H1 (cell line): ENCODE results near the gene HID1. TPM values are rescaled to one million over a fixed set of nuclear protein-coding genes. Genes with fewer than 3 reads are reported as not detected.

Source experiments
- CTCF ChIA-PET: fragments of 300-600 bp; sonication (Branson Sonifier 250); formaldehyde crosslinking; loops from one replicate; lab custom pipeline; 2021; ENCODE audit not compliant: partially characterized antibody; lab: Charles Lee
- POLR2A ChIA-PET: fragments of 300-600 bp; sonication (Branson Sonifier 250); formaldehyde crosslinking; loops from one replicate; lab custom pipeline; 2021; ENCODE audit warnings: inconsistent platforms; ENCODE audit not compliant: partially characterized antibody; lab: Charles Lee
- DNase-seq, 2 experiments: peaks; one replicate each; pipeline versions ENCODE4 v3.0.0 to v3.0.0-alpha.2; 2010 to 2022; ENCODE audit warnings: low spot score in 2 of 2, low read depth in 1 of 2, mixed read lengths in 1 of 2
- FAIRE-seq: peaks from 2 replicates; lab custom pipeline; 2011; peaks lifted over from hg19 to GRCh38; lab: Jason Lieb, UNC
- H2AFZ ChIP-seq: 2 replicates; pipeline ENCODE4 v1.8.1; 2012; ENCODE audit warnings: low read length, inconsistent platforms
- H2AK5ac ChIP-seq: 2 replicates; pipeline ENCODE4 v1.6.1; 2013; ENCODE audit warnings: low read depth, low read length
- H2BK120ac ChIP-seq: replicated peaks from 2 replicates; pipeline ENCODE3; 2013; ENCODE audit warnings: low read depth, low read length, inconsistent platforms
- H2BK12ac ChIP-seq: 2 replicates; pipeline ENCODE4 v1.6.1; 2013; ENCODE audit warnings: low read depth, low read length
- H2BK15ac ChIP-seq: 2 replicates; pipeline ENCODE4 v1.6.1; 2013; ENCODE audit warnings: low read length
- H2BK20ac ChIP-seq: 2 replicates; pipeline ENCODE4 v1.6.1; 2013; ENCODE audit warnings: low read length
- H2BK5ac ChIP-seq: 2 replicates; pipeline ENCODE4 v1.6.1; 2013; ENCODE audit warnings: low read depth, low read length
- H3K14ac ChIP-seq: 2 replicates; pipeline ENCODE4 v1.6.1; 2013; ENCODE audit warnings: inconsistent platforms; ENCODE audit not compliant: insufficient read length
- H3K18ac ChIP-seq: 2 replicates; pipeline ENCODE4 v1.6.1; 2013; ENCODE audit warnings: low read length; ENCODE audit errors: extremely low read depth
- H3K23ac ChIP-seq: 2 replicates; pipeline ENCODE4 v1.6.1; 2013; ENCODE audit warnings: inconsistent platforms; ENCODE audit not compliant: insufficient read length
- H3K23me2 ChIP-seq: 2 replicates; pipeline ENCODE4 v1.6.1; 2013; ENCODE audit warnings: low read depth, low read length
- H3K27ac ChIP-seq: 2 replicates; pipeline ENCODE4 v1.6.1; 2011; ENCODE audit warnings: low read depth, low read length, inconsistent platforms
- H3K27me3 ChIP-seq, 4 experiments: replicated peaks in 1 of 4; 1 replicate in 1 of 4; 2 replicates in 3 of 4; pipeline versions ENCODE4 v1.6.1 to v1.8.1; 2011 to 2013; ENCODE audit warnings: low read length in 3 of 4, mild to moderate bottlenecking in 3 of 4, inconsistent platforms in 2 of 4, mixed read lengths in 2 of 4, moderate library complexity in 1 of 4; ENCODE audit not compliant: control insufficient read depth in 3 of 4, insufficient read depth in 3 of 4; ENCODE audit errors: extremely low read depth in 1 of 4
- H3K36me3 ChIP-seq, 4 experiments: 2 replicates each; pipeline versions ENCODE4 v1.6.1 to v1.8.1; 2011 to 2013; ENCODE audit warnings: mild to moderate bottlenecking in 4 of 4, low read length in 3 of 4, moderate library complexity in 2 of 4, control low read depth in 1 of 4, inconsistent platforms in 1 of 4; ENCODE audit not compliant: insufficient read depth in 4 of 4, control insufficient read depth in 2 of 4
- H3K4ac ChIP-seq: replicated peaks from 2 replicates; pipeline ENCODE3; 2013; ENCODE audit warnings: low read length, low read depth, mixed read lengths, inconsistent platforms; ENCODE audit not compliant: insufficient read length
- H3K4me1 ChIP-seq, 4 experiments: replicated peaks in 1 of 4; 1 replicate in 1 of 4; 2 replicates in 3 of 4; pipeline versions ENCODE4 v1.6.1 to v1.8.1; 2011 to 2013; ENCODE audit warnings: low read length in 3 of 4, inconsistent platforms in 2 of 4, mixed read lengths in 1 of 4; ENCODE audit not compliant: insufficient read depth in 4 of 4, control insufficient read depth in 3 of 4
- H3K4me2 ChIP-seq, 2 experiments: 2 replicates each; pipeline versions ENCODE4 v1.6.1 to v1.8.1; 2011 to 2013; ENCODE audit warnings: low read depth in 2 of 2, low read length in 2 of 2, control low read depth in 1 of 2, inconsistent platforms in 1 of 2, mild to moderate bottlenecking in 1 of 2; ENCODE audit not compliant: insufficient read depth in 1 of 2
- H3K4me3 ChIP-seq, 4 experiments: fragments of 200-600, 300-600 bp in 1 of 4; sonication (generic), shearing (Covaris generic), sonication (Bioruptor Twin) in 1 of 4; 2 replicates each; pipeline versions ENCODE4 v1.5.1 to v1.8.1; 2011 to 2016; ENCODE audit warnings: low read length in 4 of 4, low read depth in 3 of 4, control low read depth in 2 of 4, inconsistent platforms in 2 of 4, mild to moderate bottlenecking in 2 of 4, mixed read lengths in 1 of 4, moderate library complexity in 1 of 4; ENCODE audit not compliant: insufficient read depth in 2 of 4; ENCODE audit errors: extremely low read depth in 1 of 4
- H3K56ac ChIP-seq: replicated peaks from 2 replicates; pipeline ENCODE3; 2013; ENCODE audit warnings: low read depth, mild to moderate bottlenecking, mixed read lengths, low read length, inconsistent platforms; ENCODE audit not compliant: insufficient read length
- H3K79me1 ChIP-seq: 2 replicates; pipeline ENCODE4 v1.6.1; 2013; ENCODE audit warnings: low read depth, low read length, control low read depth
- H3K79me2 ChIP-seq, 2 experiments: 2 replicates each; pipeline versions ENCODE4 v1.6.1 to v1.8.1; 2012 to 2013; ENCODE audit warnings: low read length in 2 of 2, mild to moderate bottlenecking in 2 of 2, inconsistent platforms in 1 of 2; ENCODE audit not compliant: insufficient read depth in 2 of 2, control insufficient read depth in 1 of 2
- H3K9ac ChIP-seq, 4 experiments: replicated peaks in 1 of 4; 1 replicate in 1 of 4; 2 replicates in 3 of 4; pipeline versions ENCODE4 v1.6.1 to v1.8.1; 2011 to 2013; ENCODE audit warnings: low read depth in 3 of 4, low read length in 3 of 4, control low read depth in 2 of 4, mild to moderate bottlenecking in 2 of 4, moderate library complexity in 2 of 4, inconsistent platforms in 1 of 4; ENCODE audit errors: extremely low read depth in 1 of 4
- H3K9me3 ChIP-seq, 2 experiments: 2 replicates each; pipeline versions ENCODE4 v1.6.1 to v1.8.1; 2012 to 2013; ENCODE audit warnings: mild to moderate bottlenecking in 2 of 2, moderate library complexity in 2 of 2, control low read depth in 1 of 2, inconsistent platforms in 1 of 2, low read depth in 1 of 2, low read length in 1 of 2, mixed read lengths in 1 of 2; ENCODE audit not compliant: insufficient read depth in 2 of 2
- H4K20me1 ChIP-seq, 2 experiments: replicated peaks in 1 of 2; 2 replicates each; pipeline versions ENCODE3 to v1.8.1; 2011 to 2013; ENCODE audit warnings: inconsistent platforms in 2 of 2, low read length in 2 of 2, mild to moderate bottlenecking in 1 of 2; ENCODE audit not compliant: insufficient read depth in 2 of 2, control insufficient read depth in 1 of 2
- H4K5ac ChIP-seq: 2 replicates; pipeline ENCODE4 v1.6.1; 2013; ENCODE audit warnings: low read length, low read depth, mixed read lengths, inconsistent platforms; ENCODE audit not compliant: insufficient read length
- H4K8ac ChIP-seq: 2 replicates; pipeline ENCODE4 v1.8.0; 2013; ENCODE audit warnings: mild to moderate bottlenecking, moderate library complexity, low read length, inconsistent platforms; ENCODE audit not compliant: insufficient read depth; ENCODE audit errors: extremely low read depth
- H4K91ac ChIP-seq: replicated peaks from 2 replicates; pipeline ENCODE3; 2013; ENCODE audit warnings: low read length, mixed read lengths, inconsistent platforms; ENCODE audit not compliant: insufficient read length
- FOSL1 ChIP-seq: IDR thresholded peaks from 2 replicates; pipeline ENCODE4 v1.6.1; 2011; ENCODE audit warnings: mild to moderate bottlenecking, low read depth, low read length, moderate library complexity; ENCODE audit not compliant: insufficient read depth
- GTF2F1 ChIP-seq: IDR thresholded peaks from 2 replicates; pipeline ENCODE4 v1.6.1; 2012; ENCODE audit warnings: low read depth, low read length, improper control_type of control experiment, borderline replicate concordance
- JUND ChIP-seq: IDR thresholded peaks from 2 replicates; pipeline ENCODE4 v1.6.1; 2011; ENCODE audit warnings: mild to moderate bottlenecking, improper control_type of control experiment, low read length
- KDM1A ChIP-seq: fragments of 200-600, 300-600 bp; sonication (generic); IDR thresholded peaks from 2 replicates; pipeline ENCODE4 v1.7.1; 2016; ENCODE audit warnings: mild to moderate bottlenecking, low read length, borderline replicate concordance
- MAFK ChIP-seq: IDR thresholded peaks from 2 replicates; pipeline ENCODE4 v1.6.1; 2012; ENCODE audit warnings: low read depth, mild to moderate bottlenecking, improper control_type of control experiment, low read length
- POLR2AphosphoS5 ChIP-seq: IDR thresholded peaks from 2 replicates; pipeline ENCODE4 v1.6.1; 2011; ENCODE audit warnings: low read depth, low read length
- RAD21 ChIP-seq, 2 experiments: IDR thresholded peaks in 1 of 2; conservative IDR thresholded peaks in 1 of 2; 2 replicates each; pipeline ENCODE4 v1.6.1; 2011; ENCODE audit warnings: low read depth in 2 of 2, low read length in 2 of 2, improper control_type of control experiment in 1 of 2, inconsistent platforms in 1 of 2, mild to moderate bottlenecking in 1 of 2, moderate library complexity in 1 of 2
- SIN3A ChIP-seq, 2 experiments: IDR thresholded peaks in 1 of 2; conservative IDR thresholded peaks in 1 of 2; 2 replicates each; pipeline ENCODE4 v1.6.1; 2011 to 2012; ENCODE audit warnings: low read length in 2 of 2, improper control_type of control experiment in 1 of 2, low read depth in 1 of 2, mild to moderate bottlenecking in 1 of 2
- SIX5 ChIP-seq: IDR thresholded peaks from 2 replicates; pipeline ENCODE4 v1.6.1; 2011; ENCODE audit warnings: mild to moderate bottlenecking, low read depth, low read length
- SP2 ChIP-seq: IDR thresholded peaks from 2 replicates; pipeline ENCODE4 v1.6.1; 2012; ENCODE audit warnings: mild to moderate bottlenecking, low read length, inconsistent platforms
- SP4 ChIP-seq: IDR thresholded peaks from 2 replicates; pipeline ENCODE4 v1.6.1; 2012; ENCODE audit warnings: low read length, inconsistent platforms
- WGBS, 2 experiments: shearing (Covaris generic) in 1 of 2; methylation state at CpG; one replicate each; pipeline versions ENCODE4 v1.1.6 to v1.1.7; 2013 to 2015; ENCODE audit warnings: low lambda C conversion rate in 2 of 2, mixed read lengths in 2 of 2, inconsistent platforms in 1 of 2, low coverage in 1 of 2, missing lambda C conversion rate in 1 of 2; ENCODE audit not compliant: insufficient replicate concordance in 2 of 2, insufficient coverage in 1 of 2, insufficient read length in 1 of 2; ENCODE audit errors: extremely low coverage in 1 of 2, missing lambda C conversion rate in 1 of 2; 5-methylcytosine and 5-hydroxymethylcytosine counted together
- polyA plus RNA-seq, 7 experiments: library from polyadenylated mRNA; depleted of rRNA in 3 of 7; stranded (reverse) in 5 of 7; unstranded in 2 of 7; fragments of >200 nt in 5 of 7; fragments of 200-250 nt in 2 of 7; gene quantifications; 1 replicate in 5 of 7; 2 replicates in 1 of 7; 4 replicates in 1 of 7; pipeline versions ENCODE4 v1.2.1 to v1.2.3, GENCODE V29; 2011 to 2013; ENCODE audit warnings: missing spikeins in 2 of 7, mixed read lengths in 2 of 7
- total RNA-seq: library from RNA; stranded (reverse); fragmentation: NEBNext Ultra II Directional; extraction: Animal tissue kit (Norgen Biotek cat#: 25700); gene quantifications from 2 replicates; pipeline ENCODE4 v1.2.1, GENCODE V29; 2021

HID1 gene
- total and polyA plus RNA-seq, 2 of the 8 experiments (the other 6 are each of a cell fraction or from before 2014, with no cell fraction given): 15.1 to 25.9 TPM

- POLR2A ChIA-PET: interaction anchor here (0.6 to 7.8 kb wide), 19 partner anchors 9 to 382 kb away, joined by 3 to 87 read pairs (median 4); partner anchors contain the start of genes HID1 and MRPL58
- peaks cover 0 to 7% (median 6%) of the 10 kb centered on the region in 4 experiments; a peak in 6 of 7 replicates for H3K4me1 ChIP-seq
- peak overlapping the region; percentile 30 to 92 (median 61) for H3K9ac ChIP-seq
- no peaks in the 10 kb centered on the region; a peak in 1 of 8 replicates for H3K36me3 ChIP-seq
- H4K5ac ChIP-seq: peak overlapping the region; percentile 57
- H2AFZ ChIP-seq: 0 out of 2 replicates have a peak overlapping the region, but pooled peaks have one; percentile 42
- no peak overlapping the region for H3K4ac ChIP-seq
- DNase-seq: peak in 1 of 2 experiments; percentile 81
- H3K27me3 ChIP-seq: no peaks in the 10 kb centered on the region
- H4K91ac ChIP-seq: no peak overlapping the region
- H3K27ac ChIP-seq: peak overlapping the region; percentile 61; the same call in 1 of the 2 replicates
- no peak overlapping the region for H3K23ac ChIP-seq
- CTCF ChIA-PET: interaction anchor here (0.6 to 5.7 kb wide), 16 partner anchors 12 to 143 kb away, joined by 3 to 74 read pairs (median 6); partner anchors contain the start of genes HID1, MRPL58, NT5C and OTOP2
- peak overlapping the region; percentile 46 for H3K56ac ChIP-seq
- H3K23me2 ChIP-seq: peaks cover 10% of the 10 kb centered on the region; the same call in 1 of the 2 replicates
- no peak for FAIRE-seq
- peak overlapping the region; percentile 60; the same call in 1 of the 2 replicates for H3K18ac ChIP-seq
- no peak overlapping the region for H3K14ac ChIP-seq
- H2BK5ac ChIP-seq: no peak overlapping the region
- H3K79me2 ChIP-seq: peaks cover 0 to 17% of the 10 kb centered on the region in 2 experiments; a peak in 1 of 4 replicates
- H3K4me3 ChIP-seq: peak overlapping the region; percentile 82 to 93 (median 84)
- H3K4me2 ChIP-seq: peak overlapping the region; percentile 84 to 94
- H3K9me3 ChIP-seq: no peaks in the 10 kb centered on the region
- H4K20me1 ChIP-seq: peaks cover 4 to 9% of the 10 kb centered on the region in 2 experiments
- H2AK5ac ChIP-seq: no peak overlapping the region
- no peak overlapping the region for H2BK12ac ChIP-seq
- H2BK15ac ChIP-seq: no peak overlapping the region
- H4K8ac ChIP-seq: peak overlapping the region; percentile 94; the same call in 1 of the 2 replicates
- H2BK120ac ChIP-seq: no peak overlapping the region
- H3K79me1 ChIP-seq: no peaks in the 10 kb centered on the region
- 4% methylated on average over 61 of the region's 76 CpGs; no CpG with 5 or more reads in 1 of the 2 experiments for WGBS, 2 experiments
- no peak overlapping the region for H2BK20ac ChIP-seq
- TF ChIP-seq MAFK (no peak), RAD21 (IDR thresholded peaks at IDR 0.05 in 1 of 2, conservative IDR thresholded peaks at IDR 0.05 in 1 of 2; ENCODE audit: low read depth in 2 of 2, low read length in 2 of 2) (peak in 1 of 2 experiments; percentile 25; a peak in 1 of 4 replicates), KDM1A (no peak), GTF2F1 (no peak), SIX5 (no peak), JUND (no peak), FOSL1 (no peak), SIN3A (conservative IDR thresholded peaks at IDR 0.05 in 1 of 2, IDR thresholded peaks at IDR 0.05 in 1 of 2; ENCODE audit: low read depth in 1 of 2, low read length in 2 of 2) (0 out of 4 replicates have a peak, but pooled peaks of 1 of the 2 experiments have one; percentile 52), SP2 (no peak), SP4 (no peak; the same call in 1 of the 2 replicates), POLR2AphosphoS5 (peak; percentile 24)
Measured at GRCh38 chr17:74987909-74988711, 15.6 kb upstream of the HID1 start.
